ENCODE measurements around the gene TMEM91.
"Not testable (repeated sequence)": the region's sequence is repeated elsewhere in the genome, so short reads cannot be mapped to it uniquely, and the experiment has no call there.

The TMEM91 gene

DNA sequence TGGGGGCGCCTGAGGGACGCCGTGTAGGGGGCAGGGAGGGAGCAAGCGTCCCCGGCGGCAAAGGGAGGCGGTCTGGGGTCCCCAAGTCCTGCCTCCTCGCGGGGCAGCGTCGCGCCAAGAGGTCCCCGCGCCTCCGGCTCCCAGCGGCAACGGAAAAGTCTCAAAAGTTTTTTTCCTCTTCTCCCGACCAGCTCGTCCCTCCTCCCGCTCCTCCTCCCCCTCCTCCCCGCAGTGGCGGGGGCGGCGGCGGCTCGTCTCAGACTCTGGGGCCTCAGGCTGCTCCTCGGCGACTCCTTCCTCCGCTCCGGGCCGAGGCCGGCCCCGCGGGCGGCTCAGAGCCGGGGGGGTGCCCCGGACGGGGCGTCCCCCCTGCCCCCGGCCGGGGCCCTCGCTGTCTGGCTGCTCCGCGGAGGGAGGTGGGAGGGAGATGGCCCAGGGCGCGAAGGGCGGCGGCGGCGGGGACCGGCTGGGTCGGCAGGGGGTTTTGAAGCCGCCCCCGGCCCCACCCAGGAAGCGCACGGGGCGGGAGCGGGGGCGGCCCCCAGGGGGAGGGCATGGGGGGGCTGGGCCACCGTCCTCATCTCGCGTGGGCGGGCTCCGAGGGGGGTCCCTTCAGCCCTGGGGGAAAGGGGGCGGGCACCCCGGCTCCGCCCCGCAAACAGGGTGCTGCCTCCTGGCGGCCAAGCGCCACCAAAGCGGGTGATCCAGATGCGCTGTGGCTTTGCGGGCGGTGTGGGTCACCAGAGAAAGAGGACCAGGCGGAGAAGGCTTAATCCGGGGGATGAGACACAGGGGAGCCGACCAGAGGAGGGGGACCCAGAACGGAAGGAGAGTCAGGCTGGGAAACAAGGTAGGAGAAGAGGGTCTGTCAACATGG lies 22.6 kb upstream of the TMEM91 start, which contains the start of gene TGFB1:
TSS of gene TGFB1 (minus strand) at position 457 of the 877 bp plus-strand sequence. CDS start 878 bp downstream, outside the sequence.
- peak; percentile 86 for DNase-seq

DNA sequence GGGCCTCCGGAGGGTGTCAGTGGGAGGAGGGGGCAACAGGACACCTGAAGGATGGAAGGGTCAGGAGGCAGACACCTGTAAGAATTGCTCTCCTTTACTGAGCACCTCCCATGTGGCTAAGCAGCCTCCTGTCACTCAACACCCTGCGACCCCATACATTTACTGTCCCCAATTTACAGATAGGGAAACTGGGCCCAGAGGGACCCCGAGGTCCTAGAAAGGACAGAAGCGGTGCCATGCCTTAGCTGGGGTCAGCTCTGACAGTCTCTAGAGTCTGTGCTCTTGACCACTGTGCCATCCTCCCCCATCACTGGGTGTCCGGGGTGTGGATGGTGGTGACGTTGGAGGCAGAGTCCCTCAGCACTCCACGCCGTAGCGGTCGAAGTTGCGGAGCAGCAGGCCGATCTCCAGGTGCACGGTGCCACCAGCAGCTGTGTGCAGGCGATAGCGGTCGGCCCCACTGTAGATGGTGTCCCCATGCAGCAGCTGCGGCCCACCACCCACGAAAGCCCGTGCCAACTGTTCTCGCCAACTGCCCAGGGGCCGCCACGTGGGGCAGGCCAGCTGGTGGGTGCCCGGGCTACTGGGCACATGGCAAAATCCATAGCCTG lies 21.9 kb upstream of the TMEM91 start:
- DNase-seq: no peak

DNA sequence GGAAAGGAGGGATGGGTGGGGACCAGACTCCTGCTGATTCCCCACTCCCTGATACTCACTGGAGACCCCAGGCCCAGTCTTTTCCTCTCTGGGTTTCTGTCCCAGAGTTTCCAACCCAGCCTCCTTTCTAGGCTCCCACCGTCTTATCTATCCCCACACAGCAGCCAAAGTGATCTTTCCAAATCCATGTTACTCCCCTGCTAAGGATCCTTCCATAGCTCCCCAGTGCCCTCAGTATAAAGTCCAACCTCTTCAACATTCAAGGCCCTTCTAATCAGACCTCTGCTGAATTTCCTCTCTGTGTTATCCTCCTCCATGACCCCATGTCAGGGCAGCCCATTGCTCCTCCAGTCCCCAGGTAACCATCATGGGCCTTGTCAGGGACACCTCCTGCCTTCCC lies 21.3 kb upstream of the TMEM91 start:
- no peak for DNase-seq

DNA sequence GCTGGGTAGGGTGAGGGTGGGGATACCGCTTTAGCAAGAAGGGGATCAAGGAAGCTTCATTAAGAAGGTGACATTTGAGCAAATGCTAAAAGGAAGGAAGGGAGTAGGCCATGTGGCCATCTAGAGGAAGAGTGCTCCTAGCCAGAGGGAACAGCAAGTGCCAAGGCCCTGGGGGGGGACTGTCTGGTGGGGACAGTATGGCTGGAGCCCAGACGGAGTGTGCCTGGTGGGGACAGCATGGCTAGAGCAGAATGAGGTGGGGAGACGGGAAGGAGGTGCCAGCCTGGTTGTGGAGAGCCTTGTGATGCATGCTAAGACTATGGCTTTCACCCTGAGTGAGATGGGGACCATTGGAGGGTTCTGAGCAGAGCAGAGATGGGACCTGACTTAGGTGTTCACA lies 20.5 kb upstream of the TMEM91 start:
- no peak for DNase-seq

DNA sequence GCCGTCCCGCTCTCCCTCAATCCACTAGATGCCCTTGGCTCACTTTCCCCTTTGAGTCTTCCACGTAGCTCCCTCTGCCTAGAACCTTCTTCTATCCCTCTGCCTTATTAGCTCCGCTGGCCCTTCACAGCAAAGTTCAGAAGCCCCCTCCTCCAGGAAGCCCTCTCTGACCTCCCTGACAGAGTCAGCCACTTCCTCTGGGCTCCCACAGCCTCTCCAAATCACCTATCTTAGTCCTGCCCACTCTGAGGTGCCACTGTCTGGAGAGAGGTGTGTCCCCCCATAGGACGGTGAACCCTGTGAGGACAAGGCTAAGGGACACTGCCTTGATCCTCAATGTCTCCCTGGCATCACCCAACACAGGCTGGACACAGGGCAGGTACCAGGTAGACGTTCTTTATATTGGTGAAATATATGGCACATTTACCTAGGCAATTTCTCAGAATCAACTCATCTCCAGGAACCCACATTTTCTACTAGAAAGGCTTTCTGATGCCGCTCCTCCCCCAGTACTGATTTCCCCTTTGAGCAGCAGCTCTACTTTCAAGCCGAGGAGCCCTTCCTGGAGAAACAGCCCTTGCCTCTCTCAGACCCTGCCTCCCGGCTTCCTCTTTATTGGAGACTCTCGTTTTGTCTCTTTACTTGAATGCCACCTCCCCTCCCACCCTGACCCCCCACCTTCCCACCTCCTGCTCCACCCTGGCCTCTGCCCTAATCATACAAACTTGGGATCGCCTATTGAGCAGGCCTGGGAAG lies 19.2 kb upstream of the TMEM91 start:
- no peak for DNase-seq

DNA sequence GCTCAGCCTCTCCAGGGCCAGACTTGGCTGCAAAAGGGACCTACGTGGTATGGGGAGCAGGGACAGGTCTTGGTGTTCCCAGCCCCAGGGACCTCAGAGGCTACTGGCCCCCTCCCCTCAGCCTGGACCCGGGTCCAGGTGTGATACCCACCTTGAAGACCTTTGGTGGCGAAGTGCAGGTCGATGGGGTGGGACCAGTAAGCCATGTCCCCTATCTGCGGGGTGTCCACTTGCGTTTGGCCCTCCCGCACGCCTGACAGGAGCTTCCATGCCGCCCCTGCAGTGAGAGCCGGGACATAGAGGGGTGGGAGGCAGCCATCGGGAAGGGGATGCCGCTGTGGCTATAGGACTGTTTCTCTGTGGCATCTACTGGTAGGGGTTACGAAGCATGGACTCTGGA lies 18.6 kb upstream of the TMEM91 start:
- no peak for DNase-seq

DNA sequence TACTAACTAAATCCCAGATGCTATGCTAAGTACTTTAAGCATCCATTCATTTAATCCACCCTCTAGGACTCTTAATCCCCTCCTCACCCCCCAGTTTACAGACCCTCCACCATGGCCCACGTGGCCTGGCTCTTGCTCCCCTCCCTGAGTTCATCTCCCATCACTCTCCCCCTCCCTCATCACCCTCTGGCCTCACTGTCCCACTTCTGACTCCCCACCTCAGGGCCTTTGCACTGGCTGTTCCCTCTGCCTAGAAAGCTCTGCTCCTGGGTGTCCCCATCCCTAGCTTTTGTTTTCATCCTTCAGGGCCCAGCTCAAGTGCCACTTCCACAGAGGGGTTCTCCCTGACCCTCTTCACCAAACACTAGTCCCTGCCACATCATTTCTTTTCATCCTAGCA lies 16.6 kb upstream of the TMEM91 start:
- DNase-seq: no peak

DNA sequence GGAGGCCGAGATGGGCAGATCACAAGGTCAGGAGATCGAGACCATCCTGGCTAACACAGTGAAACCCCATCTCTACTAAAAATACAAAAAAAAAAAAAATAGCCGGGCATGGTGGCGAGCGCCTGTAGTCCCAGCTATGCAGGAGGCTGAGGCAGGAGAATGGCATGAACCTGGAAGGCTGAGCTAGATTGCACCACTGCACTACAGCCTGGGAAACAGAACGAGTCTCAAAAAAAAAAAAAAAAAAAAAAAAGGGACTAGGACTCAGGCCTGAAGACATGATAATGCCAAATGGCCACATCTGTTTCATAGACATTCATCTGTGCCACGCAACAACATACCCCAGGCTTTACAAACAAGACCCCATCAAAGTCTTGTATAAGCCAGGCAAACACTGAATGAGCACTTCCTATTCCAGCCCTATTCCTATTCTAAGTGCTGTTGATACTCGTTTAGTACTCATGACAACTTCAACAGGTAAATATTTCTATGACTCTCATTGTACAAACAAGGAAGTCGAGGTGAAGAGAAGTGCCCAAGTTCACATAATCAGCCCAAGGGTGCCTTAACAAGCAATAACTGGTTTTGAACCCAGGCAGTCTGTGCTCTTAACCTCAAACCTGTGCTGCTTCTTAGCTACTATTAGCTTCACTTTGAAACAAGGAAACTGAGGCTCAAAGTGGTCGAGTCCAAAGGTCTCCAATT lies 14.0 kb upstream of the TMEM91 start:
- DNase-seq: no peak

DNA sequence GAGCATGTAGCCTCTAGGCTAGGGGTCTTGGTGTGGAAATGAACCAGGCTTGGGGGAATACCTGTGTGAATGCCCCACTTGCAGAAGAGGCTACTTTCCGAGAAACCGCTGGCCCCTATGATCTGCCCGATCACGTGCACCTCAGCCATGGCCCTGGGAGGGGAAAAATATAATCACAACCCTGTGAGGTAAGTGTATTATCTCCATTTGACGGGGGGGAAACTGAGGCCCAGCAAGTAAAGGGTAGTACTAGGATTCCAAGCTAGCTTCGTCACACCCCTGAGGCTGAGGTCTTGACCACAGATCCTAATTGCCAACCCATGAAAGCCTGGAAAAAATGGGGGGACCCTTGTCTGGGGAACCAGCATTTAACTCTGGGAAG lies 13.0 kb upstream of the TMEM91 start:
- no peak for DNase-seq

DNA sequence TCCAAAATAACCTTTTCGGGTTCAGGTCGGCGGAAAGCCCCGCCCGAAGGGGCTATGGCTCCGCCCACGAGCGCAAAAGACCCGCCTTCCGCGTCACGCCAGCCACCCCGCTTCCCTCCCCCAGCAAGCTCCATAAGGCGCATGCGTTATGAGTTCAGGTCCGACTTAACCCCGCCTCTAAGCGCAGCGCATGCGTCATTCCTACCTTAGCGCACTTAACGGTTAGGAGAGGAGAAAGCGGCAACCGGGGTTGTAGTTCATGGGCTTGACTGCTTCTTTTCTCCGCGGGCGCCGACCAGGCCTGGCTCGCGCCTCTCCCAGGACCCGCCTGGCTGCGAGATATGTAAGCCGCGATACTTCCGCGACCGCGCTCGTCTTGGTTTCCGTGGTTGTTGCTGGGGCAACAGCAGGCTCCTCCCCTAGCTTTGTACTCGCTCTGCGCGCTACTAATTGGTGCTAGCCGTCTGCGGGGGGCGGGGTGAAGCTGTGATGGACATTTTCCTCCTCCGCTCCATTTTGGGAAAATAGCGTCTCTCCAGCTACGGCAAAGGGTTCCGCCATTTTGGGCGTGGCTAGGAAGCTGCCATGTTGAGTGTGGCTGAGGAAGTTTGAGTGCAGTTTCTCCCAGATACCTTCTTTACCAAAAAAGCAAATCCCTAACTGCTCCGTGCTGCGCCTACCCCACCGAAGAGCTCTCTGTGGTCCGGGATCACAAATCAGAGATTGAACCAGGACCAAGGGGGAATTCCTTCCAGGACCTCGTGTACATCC lies 12.4 kb upstream of the TMEM91 start, which contains the start of gene B9D2:
TSS of gene B9D2 (minus strand) at position 397 of the 771 bp plus-strand sequence. CDS start 630 bp downstream, outside the sequence.
- peak; percentile 98 for DNase-seq

DNA sequence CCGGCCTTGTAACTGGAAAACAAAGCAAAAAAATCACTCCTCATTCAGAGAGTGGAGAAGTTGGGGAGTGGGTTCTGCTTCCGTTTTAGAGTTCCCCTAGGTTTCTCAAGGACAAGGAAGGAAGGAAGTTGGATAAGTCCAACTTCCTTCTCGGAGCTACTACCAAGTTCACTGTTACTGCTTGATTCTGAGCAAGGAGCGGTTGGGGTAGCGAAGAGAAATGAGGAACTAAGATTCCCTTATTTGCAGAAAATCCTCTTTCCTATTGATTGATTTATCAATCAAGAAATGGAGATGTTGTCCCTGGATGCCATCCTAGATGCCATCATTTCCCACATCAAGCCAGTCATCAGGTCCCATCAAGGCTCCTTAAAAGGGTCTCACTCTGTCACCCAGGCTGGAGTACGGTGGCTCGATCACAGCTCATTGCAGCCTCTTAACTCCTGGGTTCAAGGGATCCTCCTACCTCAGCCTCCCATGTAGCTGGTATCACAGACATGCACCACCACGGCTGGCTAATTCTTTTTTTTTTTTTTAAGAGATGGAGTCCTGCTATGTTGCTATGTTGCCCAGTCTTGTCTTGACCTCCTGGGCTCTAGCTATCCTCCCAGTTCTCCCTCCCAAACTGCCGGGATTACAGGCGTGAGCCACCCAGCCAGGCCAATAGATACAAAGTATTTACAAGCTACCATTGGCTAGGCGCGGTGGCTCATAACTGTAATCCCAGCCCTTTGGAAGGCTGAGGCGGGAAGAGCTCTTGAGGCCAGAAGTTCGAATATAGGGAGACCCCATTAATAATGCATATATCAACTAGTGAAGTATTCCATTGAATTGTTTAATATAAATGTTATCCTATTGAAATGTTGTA lies 11.6 kb upstream of the TMEM91 start:
- no peak for DNase-seq

DNA sequence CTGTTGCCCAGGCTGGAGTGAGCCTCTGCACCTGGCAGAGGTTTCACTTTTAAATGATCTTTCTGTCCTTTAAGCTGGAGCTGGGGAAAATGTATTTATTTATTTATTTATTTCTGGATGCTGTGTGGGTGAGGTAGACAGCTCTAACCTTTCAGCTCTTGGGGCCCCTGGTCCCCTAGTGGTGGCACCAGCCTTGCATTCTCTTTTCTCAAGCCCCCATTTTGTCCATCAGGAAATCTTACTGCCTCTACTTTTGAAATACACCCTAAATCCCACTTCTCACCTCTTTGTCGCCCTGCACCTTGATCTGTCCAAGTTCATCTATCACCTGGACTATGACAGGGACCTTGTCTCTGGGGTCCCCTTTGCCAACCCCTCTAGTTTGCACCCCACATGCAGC lies 10.2 kb upstream of the TMEM91 start:
- no peak for DNase-seq

DNA sequence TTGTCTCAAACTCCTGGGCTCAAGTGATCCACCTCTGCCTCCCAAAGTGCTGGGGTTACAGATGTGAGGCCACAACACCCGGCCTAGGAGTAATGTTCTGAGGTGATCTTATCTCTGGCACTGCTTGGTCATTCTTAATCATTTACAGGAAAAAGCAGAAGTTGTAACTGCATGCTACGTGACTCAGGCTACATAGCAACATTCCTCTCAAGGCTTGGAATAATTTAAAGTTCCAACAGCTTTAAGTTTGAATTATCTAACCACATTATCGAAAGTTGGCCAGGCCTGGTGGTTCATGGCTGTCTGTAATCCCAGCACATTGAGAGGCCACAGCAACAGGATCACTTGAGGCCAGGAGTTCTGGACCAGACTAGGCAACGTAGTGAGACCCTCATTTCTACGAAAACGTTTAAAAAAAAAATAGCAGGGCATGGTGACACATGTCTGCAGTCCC lies 8.5 kb upstream of the TMEM91 start:
- DNase-seq: no peak

DNA sequence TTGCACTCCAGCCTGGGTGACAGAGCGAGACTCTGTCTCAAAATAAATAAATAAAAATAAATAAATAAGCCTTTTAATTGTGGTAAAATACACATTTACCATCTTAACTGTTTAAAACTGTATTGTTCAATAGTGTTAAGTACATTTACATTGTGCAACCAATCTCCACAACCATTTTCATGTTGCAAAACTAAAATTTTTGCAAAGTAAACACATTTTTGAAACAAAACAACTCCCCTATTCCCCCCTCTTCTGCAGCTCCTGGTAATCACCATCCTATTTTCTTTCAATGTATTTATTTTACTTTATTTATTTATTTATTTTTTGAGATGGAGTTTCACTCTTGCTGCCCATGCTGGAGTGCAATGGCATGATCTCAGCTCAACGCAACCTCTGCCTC lies 6.6 kb upstream of the TMEM91 start:
- no peak for DNase-seq

DNA sequence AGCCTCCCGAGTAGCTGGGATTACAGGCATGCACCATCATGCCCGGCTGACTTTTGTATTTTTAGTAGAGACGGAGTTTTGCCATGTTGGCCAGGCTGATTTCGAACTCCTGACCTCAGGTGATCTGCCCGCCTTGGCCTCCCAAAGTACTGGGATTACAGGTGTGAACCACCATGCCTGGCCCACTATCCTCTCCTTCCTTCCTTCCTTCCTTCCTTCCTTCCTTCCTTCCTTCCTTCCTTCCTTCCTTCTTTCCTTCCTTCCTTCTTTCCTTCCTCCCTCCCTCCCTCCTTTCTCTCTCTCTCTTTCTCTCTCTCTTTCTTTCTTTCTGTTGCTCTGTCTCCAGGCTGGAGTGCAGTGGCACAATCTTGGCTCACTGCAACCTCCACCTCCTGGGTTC lies 5.2 kb upstream of the TMEM91 start:
- not testable (repeated sequence) for DNase-seq

DNA sequence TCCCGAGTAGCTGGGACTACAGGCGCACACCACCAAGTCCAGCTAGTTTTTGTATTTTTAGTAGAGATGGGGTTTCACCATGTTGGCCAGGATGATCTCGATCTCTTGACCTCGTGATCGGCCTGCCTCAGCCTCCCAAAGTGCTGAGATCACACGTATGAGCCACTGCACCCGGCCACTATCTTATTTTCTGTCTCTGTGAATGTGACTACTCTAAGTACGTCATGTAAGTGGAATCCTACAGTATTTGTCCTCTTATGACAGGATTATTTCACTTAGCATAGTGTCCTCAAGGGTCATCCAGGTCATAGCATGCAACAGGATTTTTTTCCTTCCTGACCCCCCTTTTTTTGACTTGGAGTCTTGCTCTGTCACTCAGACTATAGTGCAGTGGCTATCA lies 4.8 kb upstream of the TMEM91 start:
- no peak for DNase-seq

DNA sequence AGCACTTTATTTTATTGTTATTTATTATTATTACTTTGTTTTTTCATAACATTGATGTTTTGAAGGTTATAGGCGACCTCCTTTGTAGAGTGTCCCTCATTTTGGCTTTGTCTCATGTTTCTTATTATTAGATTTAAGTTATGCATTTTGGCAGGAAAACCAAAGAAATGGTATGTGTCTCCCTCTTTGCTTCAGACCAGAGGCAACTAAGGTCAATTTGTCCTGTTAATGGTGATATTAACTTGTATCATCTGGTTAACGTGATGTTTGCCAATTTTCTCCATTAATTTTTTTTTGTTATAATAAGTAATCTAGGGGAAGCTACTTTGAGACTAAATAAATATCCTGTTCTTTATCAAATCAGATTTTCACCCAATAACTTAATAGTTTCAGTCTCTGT lies 3.8 kb upstream of the TMEM91 start:
- no peak for DNase-seq

DNA sequence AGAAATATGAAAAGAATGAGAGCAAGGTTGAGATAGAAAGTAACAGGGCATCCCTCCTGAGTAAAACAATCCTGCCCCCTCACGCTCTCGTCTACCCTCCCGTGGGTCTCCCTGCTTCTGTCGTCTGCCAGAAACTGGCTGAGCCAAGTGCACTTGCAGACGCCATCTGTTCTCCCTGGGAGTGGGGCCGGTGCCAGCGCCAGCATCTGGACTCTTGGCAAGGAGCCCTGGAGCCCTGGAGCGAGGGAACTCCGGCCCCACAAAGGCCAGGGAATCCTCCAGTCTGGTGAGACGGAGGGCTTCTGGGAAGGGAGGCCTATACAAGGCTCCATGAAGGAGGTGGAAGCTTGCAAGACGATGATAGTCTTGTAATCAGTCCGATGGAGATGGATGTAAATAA lies 2.3 kb upstream of the TMEM91 start:
- DNase-seq: peak; percentile 88

DNA sequence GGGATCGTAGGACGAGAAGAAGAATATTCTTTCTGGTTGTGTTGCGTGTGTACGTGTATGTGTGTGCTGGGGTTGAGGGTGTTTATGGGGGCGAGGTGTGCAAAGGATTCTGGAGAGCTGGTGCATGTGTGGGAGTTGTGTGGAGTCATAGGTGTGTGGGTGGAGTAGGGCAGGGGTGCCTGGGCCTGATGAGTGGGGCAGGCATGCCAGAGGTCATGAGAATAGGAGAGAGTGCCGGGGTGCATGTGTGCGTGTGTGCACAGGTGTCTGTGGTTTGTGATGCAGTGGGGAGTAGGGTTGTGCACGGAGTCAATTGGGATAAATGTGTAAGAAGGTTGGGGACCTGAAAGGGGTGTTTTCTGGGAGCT lies 649 bp downstream of the TMEM91 start:
- no peak for DNase-seq

DNA sequence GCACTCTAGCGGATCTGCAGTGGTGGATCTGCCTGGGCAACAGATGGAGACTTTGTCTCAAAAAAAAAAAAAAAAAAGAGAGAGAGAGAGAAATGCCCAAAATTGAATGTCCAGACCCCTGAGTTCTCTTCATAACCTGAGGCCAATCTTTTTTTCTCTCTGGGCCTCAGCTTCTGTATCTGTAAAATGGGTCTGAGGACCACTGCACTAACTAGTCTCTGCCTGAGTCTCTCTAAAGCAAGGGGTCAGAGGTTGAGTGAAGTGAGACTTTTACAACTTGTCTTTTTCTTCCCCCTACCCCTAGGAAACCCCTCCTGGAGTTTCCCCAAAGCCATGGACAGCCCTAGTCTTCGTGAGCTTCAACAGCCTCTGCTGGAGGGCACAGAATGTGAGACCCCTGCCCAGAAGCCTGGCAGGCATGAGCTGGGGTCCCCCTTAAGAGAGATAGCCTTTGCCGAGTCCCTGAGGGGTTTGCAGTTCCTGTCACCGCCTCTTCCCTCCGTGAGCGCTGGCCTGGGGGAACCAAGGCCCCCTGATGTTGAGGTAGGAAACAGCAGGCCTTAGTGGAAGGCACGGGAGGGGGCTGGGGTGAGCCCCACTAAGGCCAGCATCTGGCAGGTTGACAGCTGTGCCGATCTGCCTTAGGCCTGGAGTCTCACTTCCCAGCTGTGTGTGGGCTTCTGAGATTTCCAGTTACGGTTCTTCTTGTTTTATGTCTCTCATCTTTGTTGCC lies 1.8 kb downstream of the TMEM91 start:
- no peak for DNase-seq

Measured in right forelimb (tissue), 1 donor.